NB4 (cell line): ENCODE data around the gene GRIK3.

Experiments used
- DNase-seq: peaks from one replicate; pipeline ENCODE4 v3.0.0; 2010; ENCODE audit warnings: low read depth
- H3K4me3 ChIP-seq: one replicate; pipeline ENCODE4 v1.5.1; 2011; ENCODE audit warnings: mild to moderate bottlenecking, low read depth, low read length, moderate library complexity
- MYC ChIP-seq: IDR thresholded peaks from 2 replicates; pipeline ENCODE4 v1.6.1; 2011; ENCODE audit warnings: low read depth, low read length
- POLR2A ChIP-seq: IDR thresholded peaks from 2 replicates; pipeline ENCODE4 v1.6.1; 2011; ENCODE audit warnings: mild to moderate bottlenecking; ENCODE audit not compliant: insufficient read length; ENCODE audit errors: extremely low read depth
- TF ChIP-seq, protein P1 (sequence below): IDR thresholded peaks from one replicate; pipeline ENCODE4 v1.5.1; 2012; ENCODE audit warnings: low read depth, low read length
- TF ChIP-seq, protein P2 (sequence below): IDR thresholded peaks from 2 replicates; pipeline ENCODE4 v1.6.1; 2011; ENCODE audit warnings: low read depth, low read length

Gene GRIK3

GRCh38 chr1:36881068-36881405 is 153.3 kb downstream of the GRIK3 start:
- DNase-seq = no peak
- no peak overlapping the region for H3K4me3 ChIP-seq
- TF ChIP-seq, protein P1, sequence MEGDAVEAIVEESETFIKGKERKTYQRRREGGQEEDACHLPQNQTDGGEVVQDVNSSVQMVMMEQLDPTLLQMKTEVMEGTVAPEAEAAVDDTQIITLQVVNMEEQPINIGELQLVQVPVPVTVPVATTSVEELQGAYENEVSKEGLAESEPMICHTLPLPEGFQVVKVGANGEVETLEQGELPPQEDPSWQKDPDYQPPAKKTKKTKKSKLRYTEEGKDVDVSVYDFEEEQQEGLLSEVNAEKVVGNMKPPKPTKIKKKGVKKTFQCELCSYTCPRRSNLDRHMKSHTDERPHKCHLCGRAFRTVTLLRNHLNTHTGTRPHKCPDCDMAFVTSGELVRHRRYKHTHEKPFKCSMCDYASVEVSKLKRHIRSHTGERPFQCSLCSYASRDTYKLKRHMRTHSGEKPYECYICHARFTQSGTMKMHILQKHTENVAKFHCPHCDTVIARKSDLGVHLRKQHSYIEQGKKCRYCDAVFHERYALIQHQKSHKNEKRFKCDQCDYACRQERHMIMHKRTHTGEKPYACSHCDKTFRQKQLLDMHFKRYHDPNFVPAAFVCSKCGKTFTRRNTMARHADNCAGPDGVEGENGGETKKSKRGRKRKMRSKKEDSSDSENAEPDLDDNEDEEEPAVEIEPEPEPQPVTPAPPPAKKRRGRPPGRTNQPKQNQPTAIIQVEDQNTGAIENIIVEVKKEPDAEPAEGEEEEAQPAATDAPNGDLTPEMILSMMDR = no peak

GRCh38 chr1:36880155-36881067 is 153.9 kb downstream of the GRIK3 start:
- TF ChIP-seq, protein P1 = no peak
- TF ChIP-seq, protein P2, sequence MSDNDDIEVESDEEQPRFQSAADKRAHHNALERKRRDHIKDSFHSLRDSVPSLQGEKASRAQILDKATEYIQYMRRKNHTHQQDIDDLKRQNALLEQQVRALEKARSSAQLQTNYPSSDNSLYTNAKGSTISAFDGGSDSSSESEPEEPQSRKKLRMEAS = no peak
- TF ChIP-seq POLR2A (no peak), MYC (no peak)
- no peak overlapping the region for H3K4me3 ChIP-seq
- DNase-seq = no peak

GRCh38 chr1:36879613-36880012 is 154.7 kb downstream of the GRIK3 start:
- no peak for DNase-seq

DNA sequence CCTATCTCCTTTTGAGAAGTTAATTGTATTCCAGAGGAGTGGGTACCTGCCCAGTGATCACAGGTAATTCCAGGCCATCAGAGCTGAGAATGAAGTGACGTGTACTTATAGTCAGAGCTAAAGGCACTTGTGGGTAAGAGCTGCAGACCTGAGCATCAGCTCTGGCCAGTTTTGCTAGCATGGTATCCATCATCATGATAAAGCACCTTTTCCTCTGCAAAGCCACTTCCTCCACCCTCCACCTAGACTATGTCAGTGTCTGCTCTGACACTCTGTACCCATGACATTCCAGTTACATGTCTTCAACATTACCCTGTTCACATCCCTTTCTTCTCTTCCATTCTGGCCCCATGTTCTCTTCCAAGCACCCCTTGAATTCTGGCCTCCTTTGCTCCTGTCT is 157.3 kb downstream of the GRIK3 start:
- no peak for DNase-seq
- TF ChIP-seq, protein P1 = no peak
- TF ChIP-seq MYC (no peak), POLR2A (no peak)
- TF ChIP-seq, protein P2 = no peak
- H3K4me3 ChIP-seq = no peak overlapping the region

More at GRCh38 chr1:36879613-36880012, 154.7 kb downstream of the GRIK3 start:
- TF ChIP-seq MYC = no peak
- TF ChIP-seq, protein P1 = no peak
- no peak for TF ChIP-seq POLR2A
- TF ChIP-seq, protein P2 = no peak
- no peak overlapping the region for H3K4me3 ChIP-seq

- no peak overlapping the region for H3K4me3 ChIP-seq
- TF ChIP-seq, protein P1 = no peak
- TF ChIP-seq MYC (no peak), POLR2A (no peak)
- TF ChIP-seq, protein P2 = no peak
- DNase-seq = no peak
These were observed 159.8 kb downstream of the GRIK3 start for GRCh38 chr1:36874271-36875060.
